DMS 273 (cell line): ENCODE results near the gene FARP2.
"Not testable (repeated sequence)": the region's sequence is repeated elsewhere in the genome, so short reads cannot be mapped to it uniquely, and the experiment has no call there.

Experiments used
- DNase-seq: peaks from one replicate; lab custom pipeline; 2025; ENCODE audit not compliant: unreplicated experiment; lab: John Stamatoyannopoulos, UW

Gene FARP2

DNA sequence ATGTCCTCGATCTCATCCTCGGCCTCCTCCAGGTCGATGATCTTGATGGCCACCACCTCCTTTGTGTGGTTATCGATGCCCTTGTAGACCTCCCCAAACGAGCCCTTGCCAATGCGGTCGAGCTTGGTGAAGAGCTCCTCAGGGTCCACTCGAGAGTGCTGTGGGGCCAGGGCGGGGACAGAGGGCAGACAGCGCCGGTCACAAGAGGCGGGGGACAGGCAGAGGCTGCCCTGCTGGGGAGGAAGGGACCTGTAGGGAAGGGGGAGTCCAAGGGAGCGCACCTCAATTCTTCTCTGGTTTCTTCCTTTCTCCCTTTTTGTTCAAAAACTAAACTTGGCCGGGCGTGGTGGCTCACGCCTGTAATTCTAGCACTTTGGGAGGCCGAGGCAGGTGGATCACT lies 145.5 kb downstream of the FARP2 start:
- no peak for DNase-seq

DNA sequence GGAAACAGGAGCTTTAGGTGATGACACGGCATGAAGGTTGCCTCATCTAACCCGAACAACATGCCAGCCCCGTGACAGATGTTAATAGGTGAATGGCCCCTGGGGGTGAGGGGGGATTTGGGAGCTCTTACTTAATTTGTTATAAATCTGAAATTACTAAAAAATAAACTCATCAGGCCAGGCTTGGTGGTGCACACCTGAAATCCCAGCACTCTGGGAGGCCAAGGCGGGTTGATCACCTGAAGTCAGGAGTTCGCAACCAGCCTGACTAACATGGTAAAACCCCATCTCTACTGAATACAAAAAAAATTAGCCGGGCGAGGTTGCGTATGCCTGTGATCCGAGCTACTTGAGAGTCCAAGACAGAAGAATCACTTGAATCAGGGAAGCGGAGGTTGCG lies 146.2 kb downstream of the FARP2 start:
- DNase-seq: no peak

DNA sequence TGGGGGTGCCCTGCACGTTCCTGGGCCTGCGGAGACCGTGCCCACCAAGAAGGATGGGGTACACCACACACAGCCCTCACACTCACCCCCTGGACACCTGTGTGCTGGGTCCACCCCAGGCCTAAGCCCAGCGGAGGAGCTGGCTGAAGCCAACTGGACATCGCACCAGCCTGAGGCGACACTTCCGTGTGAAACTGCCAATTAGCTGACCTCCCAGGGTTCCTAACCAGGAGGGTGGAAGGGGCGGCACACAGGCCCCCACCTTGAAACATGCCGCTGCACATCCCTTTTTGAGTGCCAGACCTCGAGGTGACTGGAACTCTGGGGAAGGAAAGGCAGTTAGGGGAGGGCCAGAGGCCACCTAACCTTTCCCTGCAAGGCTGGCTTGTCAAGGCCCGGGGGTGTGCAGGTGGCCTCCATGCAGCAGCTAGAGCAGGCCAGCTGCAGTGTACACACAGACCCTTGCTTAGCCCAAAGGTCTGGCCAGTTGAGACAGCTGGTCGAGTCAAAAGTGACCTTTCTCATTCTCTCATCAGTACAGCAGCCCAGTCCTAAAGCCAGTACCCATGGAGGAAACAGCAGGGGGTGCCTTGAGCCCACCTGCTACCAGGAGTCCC lies 147.8 kb downstream of the FARP2 start:
- no peak for DNase-seq

DNA sequence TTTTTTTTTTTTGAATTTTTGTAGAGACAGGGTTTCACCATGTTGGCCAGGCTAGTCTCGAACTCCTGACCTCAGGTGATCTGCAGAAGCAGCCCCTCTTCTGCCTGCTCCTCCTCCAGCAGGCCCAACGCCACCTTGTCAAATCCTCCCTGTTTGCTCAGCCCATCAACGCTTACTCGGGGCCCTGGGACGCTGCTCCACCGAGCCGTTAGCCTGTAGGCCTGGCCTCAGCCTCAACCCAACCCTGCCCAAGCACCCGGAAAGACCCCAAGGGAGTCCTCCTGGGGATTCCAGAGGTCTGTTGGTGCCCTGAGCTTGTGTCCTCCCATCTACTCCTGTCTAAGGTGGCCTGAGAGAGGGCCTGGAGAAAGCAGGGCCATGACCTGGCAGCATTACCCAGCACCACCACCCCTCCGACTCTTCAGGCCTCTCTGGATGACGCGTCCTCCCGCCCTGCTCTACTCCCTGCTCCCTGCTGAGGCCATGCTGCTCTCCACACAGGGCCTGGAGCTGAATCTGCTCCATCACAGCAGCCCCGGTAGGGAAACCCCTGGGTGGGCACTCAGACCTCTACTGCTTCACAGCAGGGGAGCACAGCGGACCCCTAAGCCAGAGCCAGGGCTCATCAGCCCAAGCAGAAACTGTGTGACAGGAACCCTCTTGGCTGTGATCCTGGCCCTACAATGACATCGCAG lies 149.1 kb downstream of the FARP2 start:
- no peak for DNase-seq

DNA sequence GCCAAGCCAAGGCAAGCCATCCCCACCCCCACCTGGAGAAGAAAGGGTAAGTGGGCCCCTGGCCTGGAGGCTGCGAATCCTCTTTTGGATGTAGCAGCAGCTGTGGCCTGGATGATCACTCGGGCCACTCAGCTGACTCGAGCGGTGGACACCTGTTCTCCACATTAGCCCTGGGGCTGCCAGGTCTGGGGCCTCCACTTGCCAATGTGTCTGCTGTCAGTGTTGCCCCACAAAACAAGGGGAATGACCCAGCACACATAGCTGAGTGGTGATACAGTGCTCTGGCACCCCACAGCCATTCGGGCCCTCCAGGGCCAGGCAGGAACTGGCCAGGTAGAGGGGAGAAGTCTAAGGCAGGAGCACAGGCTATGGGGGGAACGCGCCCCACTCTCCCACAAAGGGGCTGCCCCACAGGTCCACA lies 149.7 kb downstream of the FARP2 start:
- no peak for DNase-seq

DNA sequence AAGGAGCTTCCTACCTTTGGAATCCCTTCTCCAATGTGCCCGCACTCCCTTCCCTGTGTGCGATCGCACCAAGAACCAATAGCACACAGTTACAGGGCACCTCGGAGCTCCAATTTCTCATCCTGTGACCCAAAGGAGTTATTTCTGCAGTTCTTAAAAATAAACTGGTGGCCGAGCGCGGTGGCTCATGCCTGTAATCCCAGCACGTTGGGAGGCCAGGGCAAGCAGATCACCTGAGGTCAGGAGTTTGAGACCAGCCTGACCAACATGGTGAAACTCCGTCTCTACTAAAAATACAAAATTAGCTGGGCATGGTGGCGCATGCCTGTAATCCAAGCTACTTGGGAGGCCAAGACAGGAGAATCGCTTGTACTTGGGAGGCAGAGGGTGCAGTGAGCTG lies 150.2 kb downstream of the FARP2 start:
- DNase-seq: not testable (repeated sequence)

DNA sequence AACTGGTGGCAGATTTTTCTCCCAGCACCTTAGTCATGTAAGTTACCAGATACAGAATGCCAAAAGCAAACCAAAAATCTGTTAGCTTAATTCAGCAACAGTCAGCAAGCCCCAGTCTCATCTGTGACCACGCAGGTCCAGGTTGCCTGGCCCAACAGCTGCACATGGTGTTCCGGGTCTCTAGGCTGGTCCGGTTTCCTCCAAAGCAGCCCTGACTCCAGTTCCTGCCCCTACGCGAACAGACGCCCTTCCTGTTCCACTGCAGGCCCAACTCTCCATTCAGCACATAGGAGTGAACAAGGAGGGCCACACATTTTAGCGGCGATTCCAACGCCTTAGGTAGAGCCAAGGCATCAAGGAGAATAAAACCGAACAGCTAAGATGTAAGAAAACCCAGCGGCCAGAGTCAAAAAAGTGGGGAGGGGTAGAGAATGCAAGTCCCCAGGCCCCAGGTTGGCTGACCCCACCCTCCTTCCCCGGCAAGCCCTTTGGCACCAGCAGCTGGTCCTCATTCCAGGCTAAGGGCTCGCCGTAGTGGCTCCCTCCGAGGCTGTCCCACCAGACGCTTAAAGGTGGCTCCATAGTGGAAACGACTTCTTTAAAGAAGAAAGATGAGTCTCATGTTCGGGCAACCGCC lies 150.8 kb downstream of the FARP2 start:
- DNase-seq: peak; percentile 55

DNA sequence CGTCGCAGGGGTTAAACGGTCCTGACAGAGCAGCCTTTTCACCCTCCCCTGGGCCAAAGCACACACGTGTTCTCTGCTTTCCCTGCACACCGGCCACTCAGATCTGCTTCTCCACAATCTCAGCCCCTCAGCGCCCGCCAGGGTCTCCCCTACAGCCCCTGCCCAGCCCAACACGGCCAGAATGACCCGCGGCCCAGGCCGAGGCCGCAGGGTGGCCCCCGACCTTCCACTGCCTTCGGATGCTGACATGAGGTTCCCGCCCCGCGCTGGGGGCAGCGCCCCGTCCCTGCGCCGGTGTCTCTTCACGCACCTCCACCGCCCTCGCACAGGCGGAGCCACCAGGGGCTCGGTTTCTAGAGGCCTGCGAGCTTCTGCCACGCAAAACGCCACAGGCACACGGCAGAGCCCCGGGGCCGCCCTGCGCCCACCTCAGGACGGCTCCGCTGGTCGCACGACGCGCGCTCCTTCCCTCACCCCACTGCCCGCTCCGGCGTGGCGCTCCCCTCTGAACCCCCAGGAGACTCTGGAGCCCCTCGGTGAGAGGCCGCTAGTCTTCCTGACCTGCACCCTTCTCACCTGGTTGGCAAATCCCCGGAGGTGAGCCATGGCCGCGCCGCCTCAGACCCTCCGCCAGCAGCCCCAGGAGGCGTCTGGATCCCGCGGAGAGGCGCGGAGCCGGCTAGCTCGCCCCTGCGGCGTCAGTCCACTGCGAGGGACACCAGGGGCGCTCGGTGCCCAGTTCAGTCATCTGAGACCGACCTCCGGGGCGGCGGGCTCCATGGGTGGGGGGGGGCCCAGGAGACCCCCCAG lies 151.6 kb downstream of the FARP2 start:
- peak; percentile 83 for DNase-seq

DNA sequence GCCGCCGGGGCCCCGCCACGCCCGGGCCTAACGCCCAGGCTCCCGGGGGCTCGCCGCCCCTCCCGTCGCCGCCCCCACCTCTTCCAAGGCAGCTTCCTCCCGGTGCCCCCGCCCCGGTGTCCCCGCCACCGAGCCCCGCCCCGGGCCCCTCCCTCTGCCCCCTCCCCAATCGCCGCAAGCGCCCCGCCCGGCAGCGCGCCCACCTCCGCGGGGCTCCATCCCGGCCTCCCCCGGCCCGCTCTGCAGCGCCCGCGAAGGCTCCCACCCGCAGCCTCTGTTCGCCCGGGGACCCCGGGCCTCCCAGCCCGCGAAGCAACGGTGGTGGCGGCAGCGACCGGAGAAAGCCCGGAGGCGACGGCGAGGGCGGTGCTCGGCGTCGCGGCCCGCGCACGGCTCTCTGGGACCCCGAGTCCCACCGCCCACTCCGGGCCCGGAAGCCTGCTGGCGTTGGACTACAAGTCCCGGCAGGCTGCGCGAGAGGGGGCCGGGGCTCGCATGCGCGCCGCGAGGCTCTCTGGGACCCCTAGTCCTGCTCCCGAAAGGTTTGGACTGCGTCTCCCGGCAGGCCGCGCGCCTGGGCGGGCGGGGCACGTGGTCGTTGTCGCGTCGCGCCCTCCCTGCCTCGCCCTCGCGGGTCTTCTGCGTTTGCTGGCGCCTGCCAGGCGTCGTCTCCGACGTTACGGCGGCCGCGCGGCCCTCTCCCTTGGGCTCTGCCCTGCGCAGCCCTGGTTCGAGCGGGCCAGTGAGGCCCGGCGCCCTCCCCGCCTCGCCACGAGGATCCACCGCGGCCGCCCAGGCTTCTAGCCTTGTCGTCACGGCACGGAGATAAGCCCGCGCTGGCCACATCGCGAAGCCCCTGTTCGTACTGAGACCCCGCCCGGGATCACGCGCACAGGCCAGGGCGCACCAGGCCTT lies 152.4 kb downstream of the FARP2 start, which contains the start of gene STK25:
Gene STK25 (minus strand): TSS at position 345 of the 915 bp plus-strand sequence. CDS start 549 bp downstream, outside the sequence.
- peak; percentile 99 for DNase-seq

DNA sequence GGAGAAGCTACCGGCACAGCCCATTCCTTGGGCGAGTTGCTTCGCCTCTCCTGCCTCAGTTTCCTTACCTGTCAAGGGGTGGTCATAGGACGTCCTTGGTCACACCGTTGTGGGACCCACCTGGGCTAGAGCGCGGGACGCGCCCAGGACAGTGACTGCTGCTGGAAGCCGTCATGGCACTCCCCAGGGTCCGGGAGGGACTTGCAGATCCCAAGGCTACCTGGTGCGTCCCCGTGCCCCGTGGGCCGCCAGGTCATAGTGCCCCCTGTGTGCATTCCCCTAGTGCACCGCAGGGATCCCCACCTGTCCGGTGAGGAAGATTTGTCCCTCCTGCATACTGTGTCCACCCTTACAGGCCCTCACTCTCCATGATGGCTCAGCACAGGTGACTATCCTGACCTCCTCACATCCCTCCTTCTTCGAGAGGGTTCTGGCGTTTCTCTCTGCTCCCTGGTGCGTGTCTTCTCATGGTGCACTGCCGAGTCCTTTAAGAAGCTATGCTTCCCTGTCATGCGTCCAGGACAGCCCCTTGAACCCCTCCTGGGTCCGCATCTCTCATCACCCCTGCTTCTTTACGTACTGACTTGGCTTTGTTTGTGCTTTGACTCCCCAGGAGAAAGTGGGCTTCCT lies 153.2 kb downstream of the FARP2 start:
- no peak for DNase-seq

DNA sequence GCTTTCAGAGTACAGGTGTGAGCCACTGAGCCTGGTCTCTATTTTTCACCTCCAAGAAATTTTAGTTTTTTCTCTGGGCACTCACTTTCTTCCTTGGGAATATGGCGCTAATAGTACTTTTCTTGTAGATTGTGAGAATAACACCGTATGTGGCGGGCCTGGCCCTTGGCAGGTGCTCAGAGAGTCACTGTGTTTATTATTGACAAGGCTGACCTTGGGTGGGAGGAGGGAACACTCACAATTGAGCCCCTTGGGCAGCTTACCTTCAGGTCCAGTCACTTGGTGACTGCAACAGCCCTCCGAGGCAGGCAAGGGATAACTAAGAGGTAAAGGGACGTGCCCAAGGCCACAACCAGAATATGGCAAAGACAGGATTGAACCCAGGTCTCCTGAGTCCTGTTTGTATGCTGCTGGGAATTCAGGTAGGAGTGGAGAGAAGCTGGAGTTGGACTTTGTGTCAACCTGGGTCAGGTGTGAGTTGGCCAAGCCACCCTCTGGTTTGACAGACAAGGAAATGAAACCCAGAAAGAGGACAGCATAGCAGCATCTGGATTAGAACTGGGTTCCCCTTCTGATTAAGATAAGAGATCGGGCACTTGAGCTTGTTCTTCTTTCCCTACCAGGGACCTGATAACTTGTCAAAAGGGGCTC lies 155.1 kb downstream of the FARP2 start:
- no peak for DNase-seq

DNA sequence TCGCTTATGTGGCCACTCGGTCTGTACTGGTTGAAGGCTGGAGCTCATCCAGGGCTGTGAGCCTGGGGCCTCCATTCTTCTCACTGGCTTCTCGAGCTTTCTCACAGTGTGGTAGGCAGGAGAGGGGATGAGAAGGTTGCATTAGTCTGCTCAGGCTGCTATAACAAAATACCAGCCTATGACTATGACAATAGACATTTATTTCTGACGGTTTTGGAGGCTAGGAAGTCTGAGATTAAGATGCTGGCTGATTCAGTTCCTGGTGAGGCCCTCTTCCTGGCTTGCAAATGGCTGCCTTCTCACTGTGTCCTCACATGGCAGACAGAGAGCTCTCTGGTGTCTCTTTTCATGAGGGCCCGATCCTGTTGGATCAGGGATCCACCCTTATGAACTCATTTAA lies 158.5 kb downstream of the FARP2 start:
- DNase-seq: no peak

DNA sequence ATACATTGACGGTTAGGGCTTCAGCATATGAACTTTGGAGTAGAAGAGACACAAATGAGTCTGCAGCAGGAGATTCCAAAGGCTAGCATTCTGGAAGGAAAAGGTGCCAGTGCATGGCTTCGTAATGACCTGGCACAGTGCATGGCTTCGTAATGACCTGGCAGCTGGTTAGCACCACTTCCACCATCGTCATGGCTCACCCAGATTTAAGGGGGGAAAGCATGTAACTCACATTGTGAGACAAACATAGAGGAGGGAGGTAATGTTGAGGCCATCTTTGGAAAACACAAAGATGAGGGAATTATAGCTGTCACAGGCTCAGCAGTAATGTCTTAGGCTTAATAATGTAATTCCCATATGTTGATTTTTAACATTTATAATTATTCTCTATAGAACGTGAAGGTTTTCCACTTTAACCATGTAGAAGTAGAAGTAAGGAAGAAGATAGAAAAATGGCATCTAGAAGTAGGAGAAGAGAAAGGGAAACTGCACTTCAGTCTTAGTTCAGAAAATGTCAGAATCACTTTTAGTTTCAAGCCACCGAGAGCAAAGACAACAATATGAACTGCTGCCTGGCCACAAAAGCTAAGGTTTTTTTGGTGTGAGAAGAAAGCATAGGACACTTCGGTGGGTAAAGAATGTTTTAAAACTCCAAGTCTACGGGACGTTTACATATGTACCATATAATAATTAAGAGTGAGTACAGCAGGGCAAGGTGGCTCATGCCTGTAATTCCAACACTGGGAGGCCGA lies 159.1 kb downstream of the FARP2 start:
- DNase-seq: no peak

DNA sequence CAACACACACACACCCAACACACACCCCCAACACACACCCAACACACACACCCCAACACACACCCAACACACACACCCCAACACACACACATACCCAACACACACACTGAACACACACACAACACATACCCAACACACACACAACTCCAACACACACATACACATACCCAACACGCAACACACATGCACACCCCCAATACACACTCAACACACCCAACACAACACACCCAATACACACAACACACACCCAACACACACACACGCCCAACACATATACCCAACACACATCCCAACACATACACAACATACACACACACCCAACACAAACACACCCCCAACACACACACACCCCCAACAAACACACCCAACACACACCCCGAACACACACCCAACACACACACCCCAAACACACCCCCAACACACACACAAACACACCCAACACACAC lies 160.5 kb downstream of the FARP2 start:
- no peak for DNase-seq

DNA sequence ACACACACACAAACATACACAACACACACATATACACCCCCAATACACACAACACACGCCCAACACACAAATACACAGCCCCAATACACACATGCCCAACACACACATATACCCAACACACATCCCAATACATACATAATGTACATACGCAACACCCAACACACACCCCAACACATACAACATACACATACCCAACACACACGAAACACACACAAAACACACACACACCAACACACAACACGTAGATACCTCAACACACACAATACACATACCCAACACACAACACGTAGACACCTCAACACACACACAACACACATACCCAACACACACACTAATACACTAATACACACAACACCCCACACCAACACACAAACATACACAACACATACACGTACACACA lies 161.2 kb downstream of the FARP2 start:
- no peak for DNase-seq

DNA sequence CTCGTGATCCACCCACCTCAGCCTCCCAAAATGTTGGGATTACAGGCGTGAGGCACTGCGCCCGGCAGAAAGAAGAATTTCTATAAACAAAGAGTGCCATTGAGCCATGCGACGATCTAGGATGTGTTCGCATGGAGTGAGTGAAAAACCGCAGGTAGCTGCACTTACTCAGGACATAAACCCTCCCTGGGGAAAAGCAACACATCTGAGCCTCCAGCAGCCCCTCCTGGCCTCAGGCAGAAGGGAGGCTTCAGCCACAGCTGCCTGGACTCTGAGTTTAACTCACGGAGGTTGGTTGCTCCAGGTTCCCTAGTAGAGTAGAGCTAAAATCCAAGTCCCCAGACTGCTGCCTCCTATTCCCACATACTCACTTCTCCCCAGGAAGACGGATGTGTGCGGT lies 163.6 kb downstream of the FARP2 start:
- DNase-seq: no peak

DNA sequence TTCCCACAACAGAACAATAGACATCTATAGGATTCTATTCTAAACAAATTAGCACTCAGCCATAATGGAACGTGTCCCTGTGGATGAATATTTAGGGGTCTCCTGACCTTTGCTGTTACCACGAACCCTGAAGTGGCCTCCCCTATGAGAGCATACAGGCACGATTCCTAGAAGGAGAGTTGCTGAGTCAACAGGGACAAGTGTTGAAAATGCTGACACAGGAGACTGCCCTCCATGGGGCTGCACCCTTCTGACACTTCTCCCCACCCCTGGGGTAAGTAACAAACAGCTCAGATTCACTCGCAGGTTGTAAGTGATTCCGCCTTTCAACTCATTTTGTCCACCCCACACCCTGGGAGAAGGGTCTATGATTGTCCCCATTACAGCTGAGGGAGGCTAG lies 166.4 kb downstream of the FARP2 start:
- no peak for DNase-seq
